GM10248 (cell line): ENCODE measurements around the gene PAX8.

Experiments
- CTCF ChIA-PET: fragments of 300-600 bp; sonication (Branson Sonifier 250); formaldehyde crosslinking; extraction: SDS; loops from one replicate; lab custom pipeline; 2021; ENCODE audit warnings: antibody characterized with exemption; lab: Yijun Ruan, JAX
- POLR2A ChIA-PET: fragments of 350-650 bp; sonication (Branson Sonifier 250); formaldehyde crosslinking; extraction: SDS; loops from one replicate; lab custom pipeline; 2020; ENCODE audit warnings: antibody characterized with exemption; lab: Yijun Ruan, JAX
- DNase-seq: peaks from one replicate; pipeline ENCODE4 v3.0.0; 2012; ENCODE audit errors: extremely low spot score
- TF ChIP-seq, protein P1 (sequence below): IDR thresholded peaks from 2 replicates; pipeline ENCODE4 v1.5.1; 2012; ENCODE audit warnings: mild to moderate bottlenecking, low read depth; ENCODE audit errors: extremely low read depth, missing control alignments, control extremely low read depth

The PAX8 gene

DNA sequence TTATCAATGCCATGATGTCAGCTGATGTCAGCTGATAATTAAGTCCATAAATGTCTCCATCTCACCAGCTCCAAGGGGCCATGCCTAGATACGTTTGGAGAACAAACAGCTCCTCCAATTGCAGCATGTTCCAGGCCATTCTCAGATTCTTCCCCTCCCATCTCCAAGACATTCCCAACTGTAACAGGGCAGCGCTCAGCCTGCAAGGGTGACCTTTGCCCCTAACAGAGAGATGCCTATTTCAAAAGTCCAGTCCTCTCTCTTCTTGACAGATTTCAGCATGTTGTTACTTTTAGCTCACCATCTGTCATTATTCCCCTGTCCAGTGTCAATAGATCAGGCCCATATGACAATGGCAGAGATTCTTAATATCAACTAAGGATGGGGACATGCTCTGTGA, 95.0 kb downstream of the PAX8 start:
- no peak for DNase-seq
- ChIA-PET POLR2A (no interaction called here), CTCF (interaction anchor here (0.7 to 4.7 kb wide), 7 partner anchors 8 to 64 kb away, joined by 3 to 24 read pairs (median 8); partner anchors contain the start of gene PSD4)
- TF ChIP-seq, protein P1, sequence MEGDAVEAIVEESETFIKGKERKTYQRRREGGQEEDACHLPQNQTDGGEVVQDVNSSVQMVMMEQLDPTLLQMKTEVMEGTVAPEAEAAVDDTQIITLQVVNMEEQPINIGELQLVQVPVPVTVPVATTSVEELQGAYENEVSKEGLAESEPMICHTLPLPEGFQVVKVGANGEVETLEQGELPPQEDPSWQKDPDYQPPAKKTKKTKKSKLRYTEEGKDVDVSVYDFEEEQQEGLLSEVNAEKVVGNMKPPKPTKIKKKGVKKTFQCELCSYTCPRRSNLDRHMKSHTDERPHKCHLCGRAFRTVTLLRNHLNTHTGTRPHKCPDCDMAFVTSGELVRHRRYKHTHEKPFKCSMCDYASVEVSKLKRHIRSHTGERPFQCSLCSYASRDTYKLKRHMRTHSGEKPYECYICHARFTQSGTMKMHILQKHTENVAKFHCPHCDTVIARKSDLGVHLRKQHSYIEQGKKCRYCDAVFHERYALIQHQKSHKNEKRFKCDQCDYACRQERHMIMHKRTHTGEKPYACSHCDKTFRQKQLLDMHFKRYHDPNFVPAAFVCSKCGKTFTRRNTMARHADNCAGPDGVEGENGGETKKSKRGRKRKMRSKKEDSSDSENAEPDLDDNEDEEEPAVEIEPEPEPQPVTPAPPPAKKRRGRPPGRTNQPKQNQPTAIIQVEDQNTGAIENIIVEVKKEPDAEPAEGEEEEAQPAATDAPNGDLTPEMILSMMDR = no peak

DNA sequence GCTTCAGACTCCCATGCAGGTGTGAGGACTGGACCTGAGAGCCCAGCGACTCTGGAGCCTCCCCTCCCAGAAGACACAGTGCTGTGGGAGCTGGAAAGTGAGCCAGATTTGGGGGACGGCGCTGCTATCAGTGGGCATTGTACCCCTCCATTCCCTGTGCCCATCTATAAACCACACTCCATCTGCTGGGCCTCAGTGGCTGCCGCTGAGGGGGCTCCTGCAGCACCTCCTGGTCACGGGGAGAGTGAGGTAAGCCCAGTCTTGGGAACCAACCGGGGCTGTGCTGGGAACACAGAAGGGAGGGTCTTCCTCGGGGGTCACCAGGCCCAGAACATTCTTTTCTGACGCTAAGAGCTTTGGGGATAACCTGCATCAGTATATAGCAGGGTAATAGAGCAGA, 95.5 kb downstream of the PAX8 start:
- TF ChIP-seq, protein P1 = no peak

GRCh38 chr2:113182471-113183260, 96.1 kb downstream of the PAX8 start:
- DNase-seq = no peak
- CTCF ChIA-PET = interaction anchor here (0.8 to 4.7 kb wide), 6 partner anchors 8 to 65 kb away, joined by 3 to 24 read pairs (median 11); partner anchors contain the start of gene PSD4
- POLR2A ChIA-PET = no interaction called here
- TF ChIP-seq, protein P1 = no peak

More for the DNA sequence above, 95.5 kb downstream of the PAX8 start:
- no peak for DNase-seq
- CTCF ChIA-PET = interaction anchor here (0.8 to 4.7 kb wide), 7 partner anchors 8 to 65 kb away, joined by 3 to 24 read pairs (median 8); partner anchors contain the start of gene PSD4
- POLR2A ChIA-PET = no interaction called here

DNA sequence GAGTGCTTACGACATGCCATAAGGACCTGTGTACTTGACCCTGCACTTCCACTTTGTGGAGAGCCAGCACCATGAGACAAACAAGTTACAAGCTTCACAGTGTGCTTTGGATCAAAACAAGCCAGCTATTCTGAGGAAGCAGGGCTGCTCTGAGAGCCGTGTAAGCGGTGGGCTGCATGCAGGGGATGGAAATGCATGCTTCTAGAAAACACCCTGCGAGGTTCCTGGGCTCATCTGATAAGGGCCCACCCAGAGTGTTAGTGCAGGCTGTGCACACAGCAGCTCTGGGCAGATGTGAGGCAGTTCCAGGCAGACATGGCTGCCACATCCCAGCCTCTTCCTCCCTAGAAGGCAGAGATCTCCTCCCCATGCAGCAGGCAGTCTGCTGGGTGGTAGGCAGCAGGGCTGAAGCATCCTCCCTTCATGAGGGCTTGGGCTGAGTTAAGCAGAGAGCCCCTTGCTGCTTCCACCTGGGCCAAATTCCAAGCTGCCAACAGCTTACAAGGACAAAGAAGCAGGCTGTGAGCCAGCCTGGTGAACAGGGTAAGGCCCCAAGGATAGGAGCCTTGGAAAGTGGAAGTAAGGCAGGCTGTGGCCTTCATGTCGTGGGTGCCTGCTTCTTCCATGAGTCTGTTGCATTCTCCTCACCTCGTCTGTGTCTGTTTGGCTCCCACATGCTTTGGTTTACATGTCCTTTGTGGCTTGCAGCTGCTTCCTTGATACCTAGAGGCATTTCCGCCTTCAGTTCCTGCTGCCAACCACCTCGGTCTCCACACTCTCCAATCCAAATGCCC, 97.3 kb downstream of the PAX8 start:
- TF ChIP-seq, protein P1 = no peak
- POLR2A ChIA-PET = no interaction called here
- DNase-seq = no peak

DNA sequence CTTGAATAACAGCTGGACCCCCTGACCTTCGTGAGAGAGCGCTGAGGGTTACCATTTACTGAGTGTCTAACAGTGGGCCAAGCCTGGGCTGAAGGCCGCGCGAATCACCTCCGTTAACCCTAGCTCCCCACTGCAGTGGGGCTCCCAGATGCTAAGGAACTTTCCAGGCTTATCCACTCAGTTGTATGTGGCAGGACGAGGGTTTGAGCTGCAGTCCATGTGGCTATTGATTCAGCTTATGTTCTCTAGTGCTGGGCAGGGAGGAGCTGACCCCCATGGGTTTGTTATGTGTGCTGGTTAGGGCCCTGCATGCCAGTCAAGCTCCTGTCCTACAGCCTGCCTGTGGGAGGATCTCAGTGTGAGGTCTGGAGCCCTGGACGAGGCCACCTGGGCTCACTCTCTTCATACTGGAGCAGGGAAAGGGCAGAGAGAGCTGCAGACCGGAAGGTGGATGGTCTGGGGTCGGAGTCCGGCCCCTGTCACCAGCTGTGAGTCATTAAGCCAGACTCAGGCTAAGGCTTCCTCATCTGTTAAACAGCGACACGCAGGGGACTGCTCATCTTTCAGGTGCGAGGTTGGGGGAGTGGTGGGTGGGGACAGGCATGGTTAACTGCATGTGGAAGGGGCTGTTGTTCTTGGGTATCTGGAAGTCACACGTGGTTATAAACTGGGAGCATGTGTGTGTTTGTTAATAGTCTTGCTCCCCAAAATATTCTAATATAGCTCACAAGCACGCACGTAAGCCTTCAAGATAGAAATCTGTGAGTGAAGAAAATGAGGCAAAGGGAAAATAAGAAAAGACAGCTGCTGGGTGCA, 98.4 kb downstream of the PAX8 start:
- TF ChIP-seq, protein P1 = no peak
- ChIA-PET POLR2A (interaction anchor here (0.7 kb wide), 1 partner anchor 64 kb away, joined by 3 read pairs; no protein-coding TSS in a partner anchor), CTCF (interaction anchor here (1.0 to 4.7 kb wide), 7 partner anchors 18 to 190 kb away, joined by 3 to 21 read pairs (median 4); no protein-coding TSS in a partner anchor)
- DNase-seq = no peak

More for the DNA sequence above, 97.3 kb downstream of the PAX8 start:
- CTCF ChIA-PET = interaction anchor here (1.0 to 4.7 kb wide), 5 partner anchors 17 to 189 kb away, joined by 3 to 24 read pairs (median 16); no protein-coding TSS in a partner anchor
